ENCODE data around the gene INHA.

The INHA gene

GRCh38 chr2:219542931-219543595 lies 29.0 kb upstream of the INHA start:
- peaks cover 9 to 10% of the 10 kb centered on the region in 2 donors for H3K36me3 ChIP-seq (ENCODE audit: control insufficient read depth in 1 of 2, insufficient read depth in 2 of 2, low read length in 2 of 2)
- no peaks in the 10 kb centered on the region for H3K9me3 ChIP-seq (ENCODE audit: control insufficient read depth in 1 of 2, low read length in 2 of 2)
- peaks cover 0 to 30% of the 10 kb centered on the region in 2 donors for H3K4me1 ChIP-seq (ENCODE audit: control insufficient read depth in 1 of 2, insufficient read depth in 2 of 2, low read length in 2 of 2)
- peak overlapping the region; percentile 74 for H3K27ac ChIP-seq (ENCODE audit: low read length)
- H3K27me3 ChIP-seq (ENCODE audit: low read depth, low read length) = no peaks in the 10 kb centered on the region
- peak overlapping the region; percentile 60 to 78 for H3K4me3 ChIP-seq (ENCODE audit: low read depth in 1 of 2, low read length in 2 of 2)

- Histone ChIP-seq H3K36me3 (ENCODE audit: control insufficient read depth in 1 of 2, insufficient read depth in 2 of 2, low read length in 2 of 2) (peaks cover 9 to 10% of the 10 kb centered on the region in 2 donors), H3K27me3 (ENCODE audit: low read depth, low read length) (no peaks in the 10 kb centered on the region), H3K4me3 (ENCODE audit: low read depth in 1 of 2, low read length in 2 of 2) (peak within 1 kb of the TSS; percentile 60 to 78), H3K4me1 (ENCODE audit: control insufficient read depth in 1 of 2, insufficient read depth in 2 of 2, low read length in 2 of 2) (peaks cover 0 to 25% of the 10 kb centered on the region in 2 donors), H3K27ac (ENCODE audit: low read length) (peak within 1 kb of the TSS; percentile 74), H3K9me3 (ENCODE audit: control insufficient read depth in 1 of 2, low read length in 2 of 2) (no peaks in the 10 kb centered on the region)
Measured at GRCh38 chr2:219543596-219544358, 28.3 kb upstream of the INHA start, which contains the start of the genes CHPF and TMEM198. CHPF (minus strand) TSS chr2:219543809; CDS start chr2:219543538, 271 bp downstream. TMEM198 (plus strand) TSS chr2:219544028; CDS start chr2:219544728, 700 bp downstream.

DNA sequence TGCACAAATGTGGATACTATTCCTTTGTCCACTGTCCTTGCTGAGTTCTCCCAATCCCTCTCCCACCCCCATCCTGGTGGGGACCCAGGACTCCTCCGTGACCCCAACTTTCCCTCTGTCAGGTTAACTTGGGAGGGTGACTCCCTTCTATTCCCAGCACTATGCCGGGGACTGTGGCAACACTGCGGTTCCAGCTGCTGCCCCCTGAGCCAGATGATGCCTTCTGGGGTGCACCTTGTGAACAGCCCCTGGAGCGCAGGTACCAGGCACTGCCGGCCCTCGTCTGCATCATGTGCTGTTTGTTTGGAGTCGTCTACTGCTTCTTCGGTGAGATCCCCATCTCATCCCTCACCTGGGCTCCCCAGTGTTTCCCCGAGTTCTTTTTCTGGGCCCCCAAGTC lies 27.5 kb upstream of the INHA start:
- H3K4me1 ChIP-seq (ENCODE audit: control insufficient read depth in 1 of 2, insufficient read depth in 2 of 2, low read length in 2 of 2) = peaks cover 0 to 25% of the 10 kb centered on the region in 2 donors
- peak overlapping the region; percentile 52 to 78 for H3K4me3 ChIP-seq (ENCODE audit: low read depth in 1 of 2, low read length in 2 of 2)
- no peak overlapping the region for H3K27ac ChIP-seq (ENCODE audit: low read length)
- H3K27me3 ChIP-seq (ENCODE audit: low read depth, low read length) = no peaks in the 10 kb centered on the region
- H3K36me3 ChIP-seq (ENCODE audit: control insufficient read depth in 1 of 2, insufficient read depth in 2 of 2, low read length in 2 of 2) = peaks cover 7 to 9% of the 10 kb centered on the region in 2 donors
- no peaks in the 10 kb centered on the region for H3K9me3 ChIP-seq (ENCODE audit: control insufficient read depth in 1 of 2, low read length in 2 of 2)

DNA sequence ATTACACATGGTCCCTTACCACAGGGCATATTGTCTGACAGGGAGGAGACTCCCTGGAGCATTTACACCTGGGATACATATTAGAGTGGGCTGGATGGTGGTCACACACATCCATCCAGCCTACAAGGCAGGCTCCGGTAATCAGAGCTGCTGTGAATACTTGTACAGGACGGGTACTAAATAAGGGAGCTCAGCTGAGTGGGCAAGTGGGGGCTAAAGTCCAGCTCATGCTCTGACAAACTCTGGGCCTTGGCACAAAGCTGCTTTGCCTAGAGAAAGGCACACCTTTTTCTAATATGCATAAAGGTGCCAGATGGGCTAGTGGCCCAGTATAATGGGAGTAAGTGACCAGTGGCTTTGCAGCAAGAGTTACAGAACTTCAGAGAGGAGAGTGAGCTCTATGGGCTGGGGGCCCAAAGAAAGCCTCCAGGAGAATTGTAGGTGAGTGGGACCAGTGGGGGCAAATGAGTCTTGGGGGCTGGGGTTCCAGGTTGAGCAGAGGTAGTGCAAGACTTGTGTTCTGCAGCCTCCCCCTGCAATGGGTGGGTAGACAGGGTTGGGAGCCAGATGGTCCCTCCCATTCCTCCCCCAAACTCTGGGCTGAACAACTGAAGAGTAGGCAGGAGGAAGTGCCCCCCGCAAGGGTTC lies 26.7 kb upstream of the INHA start:
- Histone ChIP-seq H3K9me3 (ENCODE audit: control insufficient read depth in 1 of 2, low read length in 2 of 2) (no peaks in the 10 kb centered on the region), H3K4me1 (ENCODE audit: control insufficient read depth in 1 of 2, insufficient read depth in 2 of 2, low read length in 2 of 2) (peaks cover 0 to 25% of the 10 kb centered on the region in 2 donors), H3K27me3 (ENCODE audit: low read depth, low read length) (no peaks in the 10 kb centered on the region), H3K36me3 (ENCODE audit: control insufficient read depth in 1 of 2, insufficient read depth in 2 of 2, low read length in 2 of 2) (peaks cover 0 to 8% of the 10 kb centered on the region in 2 donors), H3K27ac (ENCODE audit: low read length) (no peak overlapping the region), H3K4me3 (ENCODE audit: low read depth in 1 of 2, low read length in 2 of 2) (no peak overlapping the region)

GRCh38 chr2:219545943-219546352 lies 26.2 kb upstream of the INHA start:
- Histone ChIP-seq H3K36me3 (ENCODE audit: control insufficient read depth in 1 of 2, insufficient read depth in 2 of 2, low read length in 2 of 2) (peaks cover 0 to 2% of the 10 kb centered on the region in 2 donors), H3K9me3 (ENCODE audit: control insufficient read depth in 1 of 2, low read length in 2 of 2) (no peaks in the 10 kb centered on the region), H3K27me3 (ENCODE audit: low read depth, low read length) (no peaks in the 10 kb centered on the region), H3K4me3 (ENCODE audit: low read depth in 1 of 2, low read length in 2 of 2) (no peak overlapping the region), H3K27ac (ENCODE audit: low read length) (no peak overlapping the region), H3K4me1 (ENCODE audit: control insufficient read depth in 1 of 2, insufficient read depth in 2 of 2, low read length in 2 of 2) (peaks cover 0 to 25% of the 10 kb centered on the region in 2 donors)

DNA sequence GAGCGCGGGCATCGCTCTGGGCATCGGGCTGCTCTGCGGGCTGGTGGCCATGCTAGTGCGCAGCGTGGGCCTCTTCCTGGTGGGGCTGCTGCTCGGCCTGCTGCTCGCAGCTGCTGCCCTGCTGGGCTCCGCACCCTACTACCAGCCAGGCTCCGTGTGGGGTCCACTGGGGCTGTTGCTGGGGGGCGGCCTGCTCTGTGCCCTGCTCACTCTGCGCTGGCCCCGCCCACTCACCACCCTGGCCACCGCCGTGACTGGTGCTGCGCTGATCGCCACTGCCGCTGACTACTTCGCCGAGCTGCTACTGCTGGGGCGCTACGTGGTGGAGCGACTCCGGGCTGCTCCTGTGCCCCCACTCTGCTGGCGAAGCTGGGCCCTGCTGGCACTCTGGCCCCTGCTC lies 24.5 kb upstream of the INHA start:
- Histone ChIP-seq H3K4me1 (ENCODE audit: control insufficient read depth in 1 of 2, insufficient read depth in 2 of 2, low read length in 2 of 2) (peaks cover 0 to 24% of the 10 kb centered on the region in 2 donors), H3K9me3 (ENCODE audit: control insufficient read depth in 1 of 2, low read length in 2 of 2) (no peaks in the 10 kb centered on the region), H3K27me3 (ENCODE audit: low read depth, low read length) (no peaks in the 10 kb centered on the region), H3K4me3 (ENCODE audit: low read depth in 1 of 2, low read length in 2 of 2) (no peak overlapping the region), H3K27ac (ENCODE audit: low read length) (no peak overlapping the region), H3K36me3 (ENCODE audit: control insufficient read depth in 1 of 2, insufficient read depth in 2 of 2, low read length in 2 of 2) (no peaks in the 10 kb centered on the region)

- Histone ChIP-seq H3K27ac (ENCODE audit: low read length) (no peak overlapping the region), H3K27me3 (ENCODE audit: low read depth, low read length) (no peaks in the 10 kb centered on the region), H3K36me3 (ENCODE audit: control insufficient read depth in 1 of 2, insufficient read depth in 2 of 2, low read length in 2 of 2) (no peaks in the 10 kb centered on the region), H3K9me3 (ENCODE audit: control insufficient read depth in 1 of 2, low read length in 2 of 2) (no peaks in the 10 kb centered on the region), H3K4me1 (ENCODE audit: control insufficient read depth in 1 of 2, insufficient read depth in 2 of 2, low read length in 2 of 2) (peaks cover 3 to 27% of the 10 kb centered on the region in 2 donors), H3K4me3 (ENCODE audit: low read depth in 1 of 2, low read length in 2 of 2) (no peak overlapping the region)
Measured at GRCh38 chr2:219548990-219549389, 23.1 kb upstream of the INHA start.

- peaks cover 3 to 21% of the 10 kb centered on the region in 2 donors for H3K4me1 ChIP-seq (ENCODE audit: control insufficient read depth in 1 of 2, insufficient read depth in 2 of 2, low read length in 2 of 2)
- H3K27me3 ChIP-seq (ENCODE audit: low read depth, low read length) = no peaks in the 10 kb centered on the region
- H3K4me3 ChIP-seq (ENCODE audit: low read depth in 1 of 2, low read length in 2 of 2) = no peak overlapping the region
- no peaks in the 10 kb centered on the region for H3K36me3 ChIP-seq (ENCODE audit: control insufficient read depth in 1 of 2, insufficient read depth in 2 of 2, low read length in 2 of 2)
- H3K27ac ChIP-seq (ENCODE audit: low read length) = no peak overlapping the region
- H3K9me3 ChIP-seq (ENCODE audit: control insufficient read depth in 1 of 2, low read length in 2 of 2) = no peaks in the 10 kb centered on the region
Measured at GRCh38 chr2:219549619-219550018, 22.5 kb upstream of the INHA start.

DNA sequence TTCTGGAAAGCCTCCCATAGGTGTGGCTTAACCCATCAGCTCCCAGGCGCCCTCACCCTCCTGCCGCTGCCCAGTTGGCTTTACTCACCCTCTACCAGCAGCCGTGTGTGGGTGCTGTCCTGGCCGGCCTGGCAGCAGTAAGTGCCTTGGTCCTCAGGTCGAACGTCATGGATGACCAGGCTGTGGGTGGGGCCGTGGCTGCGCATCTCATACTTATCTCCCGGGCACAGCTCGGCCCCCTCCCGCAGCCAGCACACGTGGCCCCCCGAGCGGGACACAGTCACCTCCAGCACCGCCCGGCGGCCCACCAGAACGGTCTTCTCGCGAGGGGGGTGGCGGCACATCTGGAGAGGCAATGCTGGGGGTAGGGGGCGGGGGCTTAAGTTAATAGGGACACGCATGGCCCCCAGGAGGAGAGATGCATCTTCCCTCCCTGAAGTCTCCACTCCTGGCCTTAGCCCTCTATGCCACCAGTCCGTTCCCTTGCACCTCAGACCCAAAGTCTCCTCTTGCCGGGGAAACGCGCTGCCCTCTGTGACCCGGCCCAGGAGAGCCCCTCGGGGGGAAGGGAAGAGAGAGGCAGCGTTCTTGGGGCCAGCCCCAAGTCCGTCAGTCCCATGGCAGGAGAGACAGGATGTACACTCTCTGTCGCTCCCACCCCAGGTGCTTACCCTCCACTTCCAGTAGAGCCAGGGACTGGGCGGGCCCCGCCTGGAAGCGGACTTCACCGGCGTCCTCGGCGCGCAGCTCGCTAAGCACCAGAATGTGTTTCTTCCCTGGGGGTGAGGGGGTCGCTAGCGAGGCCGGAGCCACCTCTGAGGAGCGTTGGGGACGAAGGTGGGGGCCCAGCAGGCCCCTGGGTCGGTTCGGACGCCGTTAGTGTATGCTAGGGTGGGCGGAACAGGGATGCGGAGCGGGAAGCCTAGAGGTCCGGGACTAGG lies 20.4 kb upstream of the INHA start:
- H3K27ac ChIP-seq (ENCODE audit: low read length) = no peak overlapping the region
- H3K4me3 ChIP-seq (ENCODE audit: low read depth in 1 of 2, low read length in 2 of 2) = peak overlapping the region; percentile 46 to 73
- peaks cover 3 to 19% of the 10 kb centered on the region in 2 donors for H3K4me1 ChIP-seq (ENCODE audit: control insufficient read depth in 1 of 2, insufficient read depth in 2 of 2, low read length in 2 of 2)
- no peaks in the 10 kb centered on the region for H3K9me3 ChIP-seq (ENCODE audit: control insufficient read depth in 1 of 2, low read length in 2 of 2)
- H3K27me3 ChIP-seq (ENCODE audit: low read depth, low read length) = no peaks in the 10 kb centered on the region
- H3K36me3 ChIP-seq (ENCODE audit: control insufficient read depth in 1 of 2, insufficient read depth in 2 of 2, low read length in 2 of 2) = peaks cover 0 to 3% of the 10 kb centered on the region in 2 donors

GRCh38 chr2:219552382-219553167 lies 19.5 kb upstream of the INHA start:
- Histone ChIP-seq H3K27ac (ENCODE audit: low read length) (no peak overlapping the region), H3K27me3 (ENCODE audit: low read depth, low read length) (no peaks in the 10 kb centered on the region), H3K36me3 (ENCODE audit: control insufficient read depth in 1 of 2, insufficient read depth in 2 of 2, low read length in 2 of 2) (peaks cover 0 to 3% of the 10 kb centered on the region in 2 donors), H3K4me1 (ENCODE audit: control insufficient read depth in 1 of 2, insufficient read depth in 2 of 2, low read length in 2 of 2) (peaks cover 3 to 19% of the 10 kb centered on the region in 2 donors), H3K4me3 (ENCODE audit: low read depth in 1 of 2, low read length in 2 of 2) (peak overlapping the region; percentile 46 to 73), H3K9me3 (ENCODE audit: control insufficient read depth in 1 of 2, low read length in 2 of 2) (no peaks in the 10 kb centered on the region)

All from muscle layer of duodenum (tissue), 2 donors.